ENCODE measurements around the gene WDR43.

- TF ChIP-seq BRCA1 (IDR thresholded peaks at IDR 0.05) (no peak), BRCA1 (CRISPR knock-in tag; IDR thresholded peaks at IDR 0.05) (no peak), ELF1 (tag; IDR thresholded peaks at IDR 0.05) (no peak), PRDM10 (IDR thresholded peaks at IDR 0.05; ENCODE audit: partially characterized antibody) (no peak), POLR2AphosphoS2 (IDR thresholded peaks at IDR 0.05; ENCODE audit: low read length) (no peak), TCF7L2 (IDR thresholded peaks at IDR 0.05; ENCODE audit: low read depth, low read length) (no peak), CTCF (IDR thresholded peaks at IDR 0.05 in 2 of 3, conservative IDR thresholded peaks at IDR 0.05 in 1 of 3; ENCODE audit: insufficient read depth in 2 of 3, low read depth in 1 of 3, low read length in 3 of 3) (no peak), CAMTA2 (CRISPR knock-in tag; conservative IDR thresholded peaks at IDR 0.05) (no peak), ZNF133 (CRISPR knock-in tag; IDR thresholded peaks at IDR 0.05) (no peak), ZNF197 (CRISPR knock-in tag; IDR thresholded peaks at IDR 0.05; ENCODE audit: low read depth) (no peak), E2F4 (CRISPR knock-in tag; IDR thresholded peaks at IDR 0.05; ENCODE audit: low read depth) (no peak)
Observed at GRCh38 chr2:28976584-28976983, 82.1 kb downstream of the WDR43 start.
